Measurements from ENCODE around the gene HPSE2.

Gene HPSE2

GRCh38 chr10:99235658-99236626, at the start of gene HPSE2:
HPSE2 (minus strand) TSS chr10:99235852.
- no peak for DNase-seq (ENCODE audit: low read depth)
- H3K4me3 ChIP-seq (ENCODE audit: low read depth, low read length) = peak within 1 kb of the TSS; percentile 50
- TF ChIP-seq POLR2A (IDR thresholded peaks at IDR 0.05; ENCODE audit: extremely low read depth, insufficient read length) = no peak
- no peak for TF ChIP-seq MYC (IDR thresholded peaks at IDR 0.05; ENCODE audit: low read depth, low read length)
- TF ChIP-seq, protein P1, sequence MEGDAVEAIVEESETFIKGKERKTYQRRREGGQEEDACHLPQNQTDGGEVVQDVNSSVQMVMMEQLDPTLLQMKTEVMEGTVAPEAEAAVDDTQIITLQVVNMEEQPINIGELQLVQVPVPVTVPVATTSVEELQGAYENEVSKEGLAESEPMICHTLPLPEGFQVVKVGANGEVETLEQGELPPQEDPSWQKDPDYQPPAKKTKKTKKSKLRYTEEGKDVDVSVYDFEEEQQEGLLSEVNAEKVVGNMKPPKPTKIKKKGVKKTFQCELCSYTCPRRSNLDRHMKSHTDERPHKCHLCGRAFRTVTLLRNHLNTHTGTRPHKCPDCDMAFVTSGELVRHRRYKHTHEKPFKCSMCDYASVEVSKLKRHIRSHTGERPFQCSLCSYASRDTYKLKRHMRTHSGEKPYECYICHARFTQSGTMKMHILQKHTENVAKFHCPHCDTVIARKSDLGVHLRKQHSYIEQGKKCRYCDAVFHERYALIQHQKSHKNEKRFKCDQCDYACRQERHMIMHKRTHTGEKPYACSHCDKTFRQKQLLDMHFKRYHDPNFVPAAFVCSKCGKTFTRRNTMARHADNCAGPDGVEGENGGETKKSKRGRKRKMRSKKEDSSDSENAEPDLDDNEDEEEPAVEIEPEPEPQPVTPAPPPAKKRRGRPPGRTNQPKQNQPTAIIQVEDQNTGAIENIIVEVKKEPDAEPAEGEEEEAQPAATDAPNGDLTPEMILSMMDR (IDR thresholded peaks at IDR 0.05; ENCODE audit: low read depth, low read length) = no peak
- TF ChIP-seq MAX (IDR thresholded peaks at IDR 0.05; ENCODE audit: low read depth, low read length) = no peak

DNA sequence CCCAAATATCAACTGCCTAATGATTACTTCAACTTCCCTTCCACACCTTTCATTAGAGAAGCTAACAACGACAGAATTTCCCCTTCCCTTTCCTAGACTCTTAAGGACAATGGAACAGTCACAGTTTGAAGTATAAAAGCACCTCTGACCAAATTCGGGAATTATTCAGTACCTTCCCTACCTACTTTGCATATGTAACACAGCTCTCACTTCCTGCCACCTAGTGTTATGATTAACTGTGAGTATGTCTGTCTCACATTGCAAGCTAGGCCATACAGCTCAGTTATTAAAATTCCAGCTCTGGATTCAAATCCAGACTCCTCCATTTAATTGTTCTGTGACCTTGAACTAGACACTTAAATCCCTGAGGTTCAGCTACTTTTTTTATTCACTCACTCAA, 44.8 kb upstream of the HPSE2 start:
- TF ChIP-seq POLR2A (IDR thresholded peaks at IDR 0.05; ENCODE audit: extremely low read depth, insufficient read length) (no peak), MYC (IDR thresholded peaks at IDR 0.05; ENCODE audit: low read depth, low read length) (no peak), MAX (IDR thresholded peaks at IDR 0.05; ENCODE audit: low read depth, low read length) (no peak)
- TF ChIP-seq, protein P1 (IDR thresholded peaks at IDR 0.05; ENCODE audit: low read depth, low read length) = no peak
- no peak overlapping the region for H3K4me3 ChIP-seq (ENCODE audit: low read depth, low read length)
- no peak for DNase-seq (ENCODE audit: low read depth)

DNA sequence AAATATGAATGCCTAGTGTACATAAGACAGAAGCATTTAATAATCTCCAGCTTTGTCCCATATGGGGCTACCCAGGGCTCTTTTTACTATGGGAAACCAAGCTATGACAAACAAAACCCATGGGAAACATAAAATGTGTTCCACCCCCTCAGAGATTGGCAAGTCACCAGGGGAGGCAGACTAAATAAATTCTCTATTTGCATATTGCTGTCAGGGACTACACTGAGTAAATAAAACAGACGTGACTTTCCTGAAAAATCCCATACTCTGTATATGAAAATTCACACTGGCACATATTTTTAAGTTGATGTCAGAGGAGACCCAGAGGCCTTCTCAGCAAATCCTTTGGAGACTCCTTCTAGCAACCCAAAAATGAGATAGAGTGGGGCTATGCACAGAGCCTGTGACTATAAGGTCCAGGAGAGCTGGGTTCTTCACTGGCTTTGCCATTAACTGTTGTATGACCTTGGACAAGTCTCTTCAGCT, 44.0 kb upstream of the HPSE2 start:
- no peak overlapping the region for H3K4me3 ChIP-seq (ENCODE audit: low read depth, low read length)
- TF ChIP-seq, protein P1 (IDR thresholded peaks at IDR 0.05; ENCODE audit: low read depth, low read length) = no peak
- no peak for TF ChIP-seq MAX (IDR thresholded peaks at IDR 0.05; ENCODE audit: low read depth, low read length)
- no peak for TF ChIP-seq MYC (IDR thresholded peaks at IDR 0.05; ENCODE audit: low read depth, low read length)
- no peak for TF ChIP-seq POLR2A (IDR thresholded peaks at IDR 0.05; ENCODE audit: extremely low read depth, insufficient read length)
- DNase-seq (ENCODE audit: low read depth) = no peak

GRCh38 chr10:99276848-99277486, 41.3 kb upstream of the HPSE2 start:
- no peak for TF ChIP-seq MAX (IDR thresholded peaks at IDR 0.05; ENCODE audit: low read depth, low read length)
- TF ChIP-seq, protein P1 (IDR thresholded peaks at IDR 0.05; ENCODE audit: low read depth, low read length) = peak; percentile 41
- DNase-seq (ENCODE audit: low read depth) = peak; percentile 56
- H3K4me3 ChIP-seq (ENCODE audit: low read depth, low read length) = no peak overlapping the region

- TF ChIP-seq, protein P1 (IDR thresholded peaks at IDR 0.05; ENCODE audit: low read depth, low read length) = no peak
- DNase-seq (ENCODE audit: low read depth) = no peak
- H3K4me3 ChIP-seq (ENCODE audit: low read depth, low read length) = no peak overlapping the region
Observed at GRCh38 chr10:99266383-99266782, 30.7 kb upstream of the HPSE2 start.
